NCI-H2171 treated with DMSO at 0.1 percent for 48 hours (cell line): Measurements from ENCODE around the gene PTPRN2.
"Not testable (repeated sequence)": the region's sequence is repeated elsewhere in the genome, so short reads cannot be mapped to it uniquely, and the experiment has no call there.

ENCODE experiments used
- DNase-seq: peaks from one replicate; lab custom pipeline; 2025; lab: John Stamatoyannopoulos, UW

PTPRN2 gene

GRCh38 chr7:157516911-157517781 is 1070.5 kb downstream of the PTPRN2 start:
- no peak for DNase-seq

DNA sequence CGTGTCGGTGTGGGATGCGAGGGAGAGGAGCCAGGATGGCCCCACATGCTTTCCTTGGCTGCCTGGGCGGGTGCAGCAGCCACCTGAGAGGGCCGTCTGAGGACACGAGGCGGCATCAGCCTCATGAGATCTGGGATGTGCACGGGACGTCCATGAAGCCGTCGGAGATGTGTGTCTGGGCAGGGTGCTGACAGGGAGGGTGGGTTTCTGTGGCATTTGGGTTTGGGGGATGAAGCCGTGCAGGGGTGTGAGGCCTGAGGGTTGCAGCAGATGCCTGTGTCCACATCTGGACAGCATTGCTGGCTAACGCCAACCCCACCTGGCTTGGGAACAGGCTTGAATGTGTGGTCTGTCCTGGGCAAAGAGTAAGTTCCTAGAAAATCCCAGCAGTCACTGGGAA is 1071.3 kb downstream of the PTPRN2 start:
- DNase-seq = no peak

- DNase-seq = no peak
Measured at GRCh38 chr7:157515342-157516041, 1072.1 kb downstream of the PTPRN2 start.

- DNase-seq = no peak
Measured at GRCh38 chr7:157514746-157515145, 1072.9 kb downstream of the PTPRN2 start.

- DNase-seq = no peak
Measured at GRCh38 chr7:157514306-157514705, 1073.3 kb downstream of the PTPRN2 start.

DNA sequence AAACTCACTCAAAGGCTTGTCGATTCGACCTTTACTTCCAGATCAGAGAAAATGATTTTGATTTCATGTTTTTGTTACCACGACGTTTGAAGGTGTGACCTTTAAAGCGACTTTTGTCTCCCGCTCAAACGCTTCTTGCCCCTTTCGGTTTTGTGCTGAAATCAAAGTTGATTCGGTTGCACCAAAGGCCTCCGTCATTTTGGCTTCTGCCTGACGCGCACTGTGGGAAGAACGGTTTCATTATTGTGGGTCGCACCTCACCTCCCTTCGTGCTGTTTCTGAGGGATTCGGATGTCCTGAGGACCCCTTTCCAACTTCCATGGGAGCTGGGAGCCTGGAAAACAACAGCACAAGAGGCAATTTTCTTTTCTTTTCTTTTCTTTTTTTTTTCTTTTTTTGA is 1073.9 kb downstream of the PTPRN2 start:
- no peak for DNase-seq

DNA sequence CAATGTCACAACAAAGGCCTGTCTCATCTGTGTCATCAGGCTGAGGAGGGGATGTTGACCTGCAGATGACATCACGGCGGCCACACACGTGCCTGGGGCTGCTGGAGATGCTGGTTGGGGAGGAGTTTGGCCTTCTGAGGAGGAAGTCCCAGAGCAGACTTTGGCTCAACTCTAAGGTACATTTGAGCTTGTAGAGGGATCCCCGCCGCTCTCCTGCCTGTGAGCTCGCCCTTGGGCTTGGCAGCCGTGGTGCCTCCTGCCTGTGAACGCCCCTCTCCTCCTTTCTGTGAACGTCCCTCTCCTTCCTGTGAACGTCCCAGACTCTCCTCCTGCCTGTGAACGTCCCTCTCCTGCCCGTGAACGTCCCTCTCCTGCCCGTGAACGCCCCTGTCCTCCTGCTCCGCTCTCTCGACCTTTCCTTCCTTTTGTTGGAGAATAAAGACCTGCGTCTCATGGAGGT is 1074.4 kb downstream of the PTPRN2 start:
- no peak for DNase-seq

- DNase-seq = no peak
Measured at GRCh38 chr7:157509226-157509625, 1078.4 kb downstream of the PTPRN2 start.

- no peak for DNase-seq
Measured at GRCh38 chr7:157508477-157508881, 1079.1 kb downstream of the PTPRN2 start.

GRCh38 chr7:157507987-157508386 is 1079.6 kb downstream of the PTPRN2 start:
- no peak for DNase-seq

GRCh38 chr7:157506268-157506667 is 1081.4 kb downstream of the PTPRN2 start:
- no peak for DNase-seq

- no peak for DNase-seq
Measured at GRCh38 chr7:157505646-157506045, 1082.0 kb downstream of the PTPRN2 start.

DNA sequence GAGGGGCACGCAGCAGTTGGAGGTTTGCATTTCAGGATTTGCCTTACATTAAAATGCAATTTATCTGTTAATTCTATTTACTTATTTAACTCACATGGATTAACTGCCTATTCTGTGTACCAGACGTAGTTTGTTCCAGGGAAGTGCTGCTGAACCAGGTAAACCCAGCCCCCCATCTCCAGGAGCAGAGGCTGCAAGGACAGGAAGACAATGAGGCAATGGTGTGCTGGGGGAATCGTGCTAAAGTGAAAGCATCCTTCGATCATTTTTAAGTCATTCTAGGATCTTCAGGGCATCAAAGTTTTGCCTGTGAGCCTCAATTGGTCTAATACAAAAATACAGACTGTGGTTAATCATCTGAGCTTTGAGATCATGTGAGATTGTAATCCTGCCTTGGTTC is 1084.4 kb downstream of the PTPRN2 start:
- DNase-seq = no peak

GRCh38 chr7:157502701-157503111 is 1084.9 kb downstream of the PTPRN2 start:
- DNase-seq = no peak

GRCh38 chr7:157501581-157501980 is 1086.0 kb downstream of the PTPRN2 start:
- no peak for DNase-seq

DNA sequence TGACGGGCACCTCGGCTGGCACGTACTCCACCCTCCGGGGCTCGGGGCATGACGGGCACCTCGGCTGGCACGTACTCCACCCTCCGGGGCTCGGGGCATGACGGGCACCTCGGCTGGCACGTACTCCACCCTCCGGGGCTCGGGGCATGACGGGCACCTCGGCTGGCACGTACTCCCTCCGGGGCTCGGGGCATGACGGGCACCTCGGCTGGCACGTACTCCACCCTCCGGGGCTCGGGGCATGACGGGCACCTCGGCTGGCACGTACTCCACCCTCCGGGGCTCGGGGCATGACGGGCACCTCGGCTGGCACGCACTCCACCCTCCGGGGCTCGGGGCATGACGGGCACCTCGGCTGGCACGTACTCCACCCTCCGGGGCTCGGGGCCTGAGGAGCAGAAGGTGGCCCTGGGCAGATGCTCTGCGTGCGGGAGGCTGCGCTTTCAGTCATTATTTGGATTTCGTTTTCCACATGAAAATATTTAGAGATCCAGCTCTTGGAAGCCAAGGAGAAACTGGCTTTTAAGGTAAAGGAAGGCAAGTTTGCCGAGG is 1086.6 kb downstream of the PTPRN2 start:
- not testable (repeated sequence) for DNase-seq

GRCh38 chr7:157500171-157500960 is 1087.3 kb downstream of the PTPRN2 start:
- no peak for DNase-seq

DNA sequence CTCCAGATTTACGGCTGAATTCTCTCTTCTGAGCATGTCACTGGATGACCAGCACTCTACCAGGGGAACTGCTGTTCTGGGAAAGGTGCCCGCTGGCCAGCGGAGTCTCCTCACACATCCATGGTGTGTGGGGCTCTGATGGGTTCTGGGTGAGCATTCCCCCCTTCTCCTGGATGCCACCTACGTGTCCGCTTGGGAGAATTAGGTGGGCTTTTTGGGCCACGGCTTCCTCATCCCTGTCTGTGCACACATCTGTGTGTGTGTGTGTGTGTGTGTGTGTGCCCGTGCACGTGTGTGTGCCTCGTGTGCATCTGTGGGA is 1087.8 kb downstream of the PTPRN2 start:
- DNase-seq = no peak

GRCh38 chr7:157499121-157499834 is 1088.3 kb downstream of the PTPRN2 start:
- DNase-seq = no peak

- DNase-seq = no peak
Measured at GRCh38 chr7:157498657-157499056, 1089.0 kb downstream of the PTPRN2 start.
